ENCODE results near the gene IQUB. TPM values are rescaled to one million over a fixed set of nuclear protein-coding genes. Genes with fewer than 3 reads are reported as not detected.

Gene IQUB
- total RNA-seq, 1 donor from 2014 or later, result 0.56 TPM

DNA sequence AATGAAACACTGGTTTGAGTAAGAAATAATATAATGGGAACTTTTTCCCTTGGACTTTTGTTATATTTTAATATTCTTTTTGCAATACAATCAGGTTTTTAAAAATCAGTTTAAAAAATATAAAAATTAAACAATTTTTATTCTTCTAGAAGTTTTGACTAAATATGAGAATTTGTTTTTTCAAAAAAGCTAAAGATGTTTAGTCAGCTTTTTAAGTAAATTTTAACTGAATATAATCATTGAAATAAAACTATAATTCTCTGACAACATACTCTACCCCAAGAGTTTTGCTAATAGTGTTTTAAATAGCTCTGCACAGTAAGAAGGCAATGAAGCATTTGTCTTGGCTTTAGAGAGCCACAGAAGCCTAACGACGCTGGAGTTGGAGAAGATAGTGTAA lies 70.5 kb downstream of the IQUB start:
- Mint-ChIP-seq H3K4me1 (no peaks in the 10 kb centered on the region), H3K27ac (ENCODE audit: unreplicated experiment) (no peak overlapping the region), H3K9me3 (peaks cover 2% of the 10 kb centered on the region), H3K36me3 (ENCODE audit: low read depth) (no peaks in the 10 kb centered on the region), H3K27me3 (ENCODE audit: low read depth) (no peaks in the 10 kb centered on the region), H3K4me3 (no peak overlapping the region)
- DNase-seq (ENCODE audit: low read depth, low spot score), result no peak
- TF ChIP-seq, protein P1, sequence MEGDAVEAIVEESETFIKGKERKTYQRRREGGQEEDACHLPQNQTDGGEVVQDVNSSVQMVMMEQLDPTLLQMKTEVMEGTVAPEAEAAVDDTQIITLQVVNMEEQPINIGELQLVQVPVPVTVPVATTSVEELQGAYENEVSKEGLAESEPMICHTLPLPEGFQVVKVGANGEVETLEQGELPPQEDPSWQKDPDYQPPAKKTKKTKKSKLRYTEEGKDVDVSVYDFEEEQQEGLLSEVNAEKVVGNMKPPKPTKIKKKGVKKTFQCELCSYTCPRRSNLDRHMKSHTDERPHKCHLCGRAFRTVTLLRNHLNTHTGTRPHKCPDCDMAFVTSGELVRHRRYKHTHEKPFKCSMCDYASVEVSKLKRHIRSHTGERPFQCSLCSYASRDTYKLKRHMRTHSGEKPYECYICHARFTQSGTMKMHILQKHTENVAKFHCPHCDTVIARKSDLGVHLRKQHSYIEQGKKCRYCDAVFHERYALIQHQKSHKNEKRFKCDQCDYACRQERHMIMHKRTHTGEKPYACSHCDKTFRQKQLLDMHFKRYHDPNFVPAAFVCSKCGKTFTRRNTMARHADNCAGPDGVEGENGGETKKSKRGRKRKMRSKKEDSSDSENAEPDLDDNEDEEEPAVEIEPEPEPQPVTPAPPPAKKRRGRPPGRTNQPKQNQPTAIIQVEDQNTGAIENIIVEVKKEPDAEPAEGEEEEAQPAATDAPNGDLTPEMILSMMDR (conservative IDR thresholded peaks at IDR 0.05), result no peak

DNA sequence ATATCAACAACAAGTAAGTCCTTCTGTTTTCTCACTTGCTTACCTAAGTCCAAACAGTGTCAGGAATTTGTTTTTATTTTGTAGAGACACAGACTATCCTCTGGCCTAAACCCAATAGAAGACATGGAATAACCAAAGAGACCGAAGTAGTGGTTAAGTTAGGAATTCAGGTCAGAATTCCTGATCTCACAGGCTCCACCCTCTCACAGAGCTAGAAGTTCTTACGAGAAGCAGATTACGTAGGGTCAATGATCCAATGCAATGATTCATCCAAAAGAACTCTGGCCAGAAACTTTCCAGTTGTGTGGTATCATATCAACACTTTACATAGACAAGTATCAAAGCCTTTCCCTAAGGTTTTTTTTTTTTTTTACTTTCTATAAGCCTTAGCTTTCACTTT lies 73.8 kb downstream of the IQUB start:
- Mint-ChIP-seq H3K36me3 (ENCODE audit: low read depth) (no peaks in the 10 kb centered on the region), H3K4me3 (no peak overlapping the region), H3K4me1 (no peaks in the 10 kb centered on the region), H3K27ac (ENCODE audit: unreplicated experiment) (no peak overlapping the region), H3K9me3 (peaks cover 2% of the 10 kb centered on the region), H3K27me3 (ENCODE audit: low read depth) (no peaks in the 10 kb centered on the region)
- DNase-seq (ENCODE audit: low read depth, low spot score), result no peak
- TF ChIP-seq, protein P1 (conservative IDR thresholded peaks at IDR 0.05), result no peak

DNA sequence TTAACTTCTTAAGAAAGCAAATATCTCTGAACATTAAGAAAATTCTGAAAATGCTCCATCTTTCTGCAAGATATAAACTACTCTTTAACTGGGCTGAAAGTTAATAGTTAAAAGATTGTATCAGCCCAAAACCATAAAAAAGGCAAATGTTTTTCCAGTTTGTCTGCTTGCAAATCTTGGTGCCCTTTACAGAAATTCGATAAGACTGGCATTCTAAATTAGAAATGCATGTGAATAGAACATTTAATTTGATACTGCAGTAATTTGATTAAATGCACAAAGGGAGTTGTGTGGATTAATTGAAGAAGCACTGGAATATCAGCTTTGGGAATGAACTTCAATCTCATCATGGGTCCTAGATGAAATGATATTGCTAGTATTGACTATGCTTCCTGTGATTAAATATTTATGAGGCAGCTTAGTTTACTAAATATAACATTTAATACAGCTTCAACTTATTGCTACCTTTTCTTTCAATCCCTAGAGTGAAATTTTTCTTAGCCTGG lies 78.4 kb downstream of the IQUB start:
- no peaks in the 10 kb centered on the region for H3K4me1 Mint-ChIP-seq
- TF ChIP-seq, protein P1 (conservative IDR thresholded peaks at IDR 0.05), result no peak

DNA sequence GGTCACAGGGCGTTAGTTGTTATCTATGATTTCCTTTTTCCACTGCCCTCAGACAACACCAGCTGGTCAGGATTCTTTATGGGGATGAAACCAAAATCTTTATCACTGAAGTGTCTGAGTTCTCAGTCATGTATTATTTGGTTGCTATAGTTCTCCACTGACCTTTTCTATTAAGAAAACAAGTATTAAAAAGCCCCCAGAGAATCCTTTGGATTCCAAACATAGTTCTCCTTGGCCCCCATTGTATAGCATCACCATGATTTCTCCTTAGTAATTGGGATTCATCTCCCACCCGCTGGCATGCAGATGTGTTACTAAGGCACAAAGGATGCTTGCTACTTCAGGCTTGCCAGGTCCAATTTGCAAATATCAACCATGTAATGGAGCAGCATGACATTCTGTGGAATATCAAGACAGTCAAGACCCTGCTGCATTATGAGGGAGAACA lies 94.3 kb downstream of the IQUB start:
- H3K9me3 Mint-ChIP-seq, result no peaks in the 10 kb centered on the region
- H3K4me3 Mint-ChIP-seq, result no peak overlapping the region
- H3K36me3 Mint-ChIP-seq (ENCODE audit: low read depth), result no peaks in the 10 kb centered on the region
- TF ChIP-seq, protein P1 (conservative IDR thresholded peaks at IDR 0.05), result no peak
- H3K4me1 Mint-ChIP-seq, result peaks cover 4% of the 10 kb centered on the region
- H3K27me3 Mint-ChIP-seq (ENCODE audit: low read depth), result no peaks in the 10 kb centered on the region
- H3K27ac Mint-ChIP-seq (ENCODE audit: unreplicated experiment), result no peak overlapping the region
- no peak for DNase-seq (ENCODE audit: low read depth, low spot score)

More for the DNA sequence above, 78.4 kb downstream of the IQUB start:
- DNase-seq (ENCODE audit: low read depth, low spot score), result no peak
- H3K9me3 Mint-ChIP-seq, result peaks cover 4% of the 10 kb centered on the region
- no peak overlapping the region for H3K27ac Mint-ChIP-seq (ENCODE audit: unreplicated experiment)
- peaks cover 3% of the 10 kb centered on the region for H3K36me3 Mint-ChIP-seq (ENCODE audit: low read depth)
- no peaks in the 10 kb centered on the region for H3K27me3 Mint-ChIP-seq (ENCODE audit: low read depth)
- H3K4me3 Mint-ChIP-seq, result no peak overlapping the region

DNA sequence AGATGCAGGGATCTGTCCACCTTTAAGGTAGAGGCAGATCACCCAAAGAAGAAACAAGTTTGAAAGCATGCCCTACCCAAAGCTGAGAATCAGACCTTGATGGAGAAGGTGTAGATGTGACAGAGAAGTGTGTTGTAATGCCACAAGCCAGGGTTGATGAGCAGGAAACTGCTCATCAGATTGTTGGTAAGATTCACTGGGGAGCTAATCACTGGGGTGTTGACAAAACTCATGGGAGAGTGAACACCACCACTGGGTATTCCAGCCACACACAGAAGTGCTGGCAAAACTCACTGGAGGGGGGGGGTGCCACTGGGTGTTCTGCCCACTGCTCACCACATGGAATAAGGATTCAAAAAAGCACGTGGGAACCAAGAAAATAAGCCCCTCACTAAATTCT lies 95.2 kb downstream of the IQUB start:
- Mint-ChIP-seq H3K27me3 (ENCODE audit: low read depth) (no peaks in the 10 kb centered on the region), H3K36me3 (ENCODE audit: low read depth) (no peaks in the 10 kb centered on the region)

More for the DNA sequence above, 95.2 kb downstream of the IQUB start:
- no peak for DNase-seq (ENCODE audit: low read depth, low spot score)
- H3K9me3 Mint-ChIP-seq, result no peaks in the 10 kb centered on the region
- no peak overlapping the region for H3K4me3 Mint-ChIP-seq
- H3K27ac Mint-ChIP-seq (ENCODE audit: unreplicated experiment), result no peak overlapping the region
- peaks cover 4% of the 10 kb centered on the region for H3K4me1 Mint-ChIP-seq
- TF ChIP-seq, protein P1 (conservative IDR thresholded peaks at IDR 0.05), result no peak
